NB4 (cell line): ENCODE data around the gene WDR19.
"Not testable (repeated sequence)": the region's sequence is repeated elsewhere in the genome, so short reads cannot be mapped to it uniquely, and the experiment has no call there.

ENCODE experiments used
- DNase-seq: peaks from one replicate; pipeline ENCODE4 v3.0.0; 2010; ENCODE audit warnings: low read depth
- H3K4me3 ChIP-seq: one replicate; pipeline ENCODE4 v1.5.1; 2011; ENCODE audit warnings: mild to moderate bottlenecking, low read depth, low read length, moderate library complexity
- CTCF ChIP-seq: IDR thresholded peaks from one replicate; pipeline ENCODE4 v1.5.1; 2012; ENCODE audit warnings: low read depth, low read length
- MAX ChIP-seq: IDR thresholded peaks from 2 replicates; pipeline ENCODE4 v1.6.1; 2011; ENCODE audit warnings: low read depth, low read length
- MYC ChIP-seq: IDR thresholded peaks from 2 replicates; pipeline ENCODE4 v1.6.1; 2011; ENCODE audit warnings: low read depth, low read length
- POLR2A ChIP-seq: IDR thresholded peaks from 2 replicates; pipeline ENCODE4 v1.6.1; 2011; ENCODE audit warnings: mild to moderate bottlenecking; ENCODE audit not compliant: insufficient read length; ENCODE audit errors: extremely low read depth

WDR19 gene

GRCh38 chr4:39285111-39285795 is 102.9 kb downstream of the WDR19 start:
- no peak for DNase-seq
- no peak for TF ChIP-seq MAX
- TF ChIP-seq POLR2A, result no peak
- TF ChIP-seq CTCF, result no peak
- no peak for TF ChIP-seq MYC
- H3K4me3 ChIP-seq, result no peak overlapping the region

- no peak for TF ChIP-seq MAX
- no peak for DNase-seq
These were observed 103.5 kb downstream of the WDR19 start for GRCh38 chr4:39285853-39286252.

GRCh38 chr4:39286263-39286662 is 103.9 kb downstream of the WDR19 start:
- no peak for TF ChIP-seq POLR2A
- TF ChIP-seq CTCF, result no peak
- no peak for TF ChIP-seq MAX
- no peak for TF ChIP-seq MYC
- no peak for DNase-seq
- H3K4me3 ChIP-seq, result no peak overlapping the region

More at GRCh38 chr4:39285853-39286252, 103.5 kb downstream of the WDR19 start:
- H3K4me3 ChIP-seq, result no peak overlapping the region

GRCh38 chr4:39287223-39287622 is 104.9 kb downstream of the WDR19 start:
- TF ChIP-seq POLR2A (no peak), MAX (no peak), CTCF (no peak), MYC (no peak)
- DNase-seq, result no peak
- H3K4me3 ChIP-seq, result no peak overlapping the region

GRCh38 chr4:39291686-39292085 is 109.4 kb downstream of the WDR19 start:
- no peak for DNase-seq
- TF ChIP-seq POLR2A (no peak), CTCF (no peak), MAX (no peak), MYC (no peak)
- no peak overlapping the region for H3K4me3 ChIP-seq

GRCh38 chr4:39292433-39292832 is 110.1 kb downstream of the WDR19 start:
- not testable (repeated sequence) for H3K4me3 ChIP-seq, DNase-seq

GRCh38 chr4:39295784-39296183 is 113.5 kb downstream of the WDR19 start:
- TF ChIP-seq MYC (no peak), CTCF (no peak), MAX (no peak), POLR2A (no peak)

More at GRCh38 chr4:39295784-39296183, 113.5 kb downstream of the WDR19 start:
- DNase-seq, result no peak
- H3K4me3 ChIP-seq, result no peak overlapping the region
